Measurements from ENCODE around the gene CEBPG. TPM values are rescaled to one million over a fixed set of nuclear protein-coding genes. Genes with fewer than 3 reads are reported as not detected.

The CEBPG gene
- total RNA-seq, 1 experiment from 2014 or later = 41.5 TPM

DNA sequence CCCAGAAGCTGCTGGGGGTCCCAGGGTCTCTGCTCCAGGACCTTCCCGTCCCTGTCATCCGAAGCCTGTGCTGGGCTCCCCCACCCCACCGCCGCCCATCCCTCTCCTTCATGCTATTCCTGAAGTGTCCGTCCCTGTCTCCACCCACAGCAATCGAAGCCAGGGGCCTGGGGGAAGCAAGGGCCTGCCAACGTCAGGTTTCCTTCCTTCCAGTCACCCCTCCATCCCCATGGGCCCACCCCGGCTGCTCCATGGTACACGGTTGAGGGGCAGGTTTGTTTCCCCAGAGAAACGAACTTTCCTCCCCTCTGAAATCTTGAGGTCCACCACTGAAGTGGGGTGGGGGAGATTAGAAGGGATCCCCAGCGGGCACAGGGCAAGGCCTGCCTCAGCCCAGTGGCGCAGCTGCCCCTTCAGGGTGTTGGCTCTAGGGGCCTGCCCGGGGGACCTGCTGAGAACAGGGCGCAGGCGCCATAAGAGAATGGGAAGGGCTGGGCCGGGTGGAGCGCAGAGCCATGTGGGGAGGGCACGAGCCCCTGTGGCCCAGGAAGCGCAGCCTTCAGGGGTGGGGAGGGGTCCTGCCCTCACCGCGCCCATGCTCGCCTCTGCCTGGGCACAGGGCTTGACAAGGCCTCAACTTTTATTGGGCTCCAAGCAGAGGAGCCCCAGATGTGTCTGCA lies 16.1 kb downstream of the CEBPG start:
- ATAC-seq = no peak

DNA sequence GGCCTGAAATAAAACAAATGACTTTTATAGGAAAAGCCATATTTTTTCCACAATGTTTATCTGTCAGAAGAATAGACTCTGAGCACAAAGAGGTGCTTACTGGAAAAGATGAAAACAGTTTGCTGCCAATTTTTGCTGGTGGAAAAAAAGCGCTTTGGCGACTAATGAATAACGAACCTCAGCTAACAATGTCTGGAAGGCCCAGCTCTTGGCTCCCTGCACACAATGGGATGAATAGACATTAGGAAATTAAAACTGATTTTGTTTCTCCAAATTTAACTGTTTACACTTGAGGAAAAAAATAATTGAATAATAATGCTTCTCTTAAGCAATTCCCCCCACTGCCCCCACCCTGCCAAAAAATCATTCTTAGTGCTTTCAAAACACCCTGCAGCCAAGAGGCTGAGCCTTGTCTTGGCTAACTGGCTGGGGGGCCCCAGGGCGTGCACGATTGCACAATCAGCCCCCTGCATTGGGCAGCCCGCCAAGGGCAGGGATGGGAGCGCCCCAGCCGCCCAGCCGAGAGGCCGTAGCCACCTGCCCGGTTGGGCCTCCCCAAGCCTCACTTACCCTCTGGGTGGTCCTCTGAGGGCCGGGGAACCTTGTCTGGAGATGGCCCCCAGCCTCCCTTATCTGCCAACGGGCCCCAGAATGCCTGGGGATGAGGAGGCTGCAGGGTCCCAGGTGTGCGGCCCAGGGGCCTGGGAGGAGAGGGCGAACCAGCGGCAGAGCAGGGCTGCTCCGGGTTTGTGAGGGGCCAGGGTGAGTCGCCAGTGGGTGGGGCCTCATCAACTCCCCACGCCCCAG lies 16.8 kb downstream of the CEBPG start:
- ATAC-seq (no peak), DNase-seq (ENCODE audit: low read depth, low spot score) (no peak)
- ChIA-PET CTCF (interaction anchor here (0.7 kb wide), 1 partner anchor 149 kb away, joined by 4 read pairs; no protein-coding TSS in a partner anchor), POLR2A (no interaction called here)
- BruUV-seq (replicated peaks) = no TSS peak
- in situ Hi-C loops (cut with HindIII; ENCODE audit: low pct_unique_long_range_greater_than_20kb, low sequenced_read_pairs) (no loop called here), intact Hi-C loops (cut with micrococcal nuclease; ENCODE audit: unreplicated experiment) (loop anchor here (5.0 kb wide), 1 partner anchor 153 kb away; no protein-coding TSS in a partner anchor)
- Histone ChIP-seq H3K27ac (ENCODE audit: low read length) (no peak overlapping the region), H3K27me3 (ENCODE audit: control insufficient read depth, insufficient read depth, low read length) (no peaks in the 10 kb centered on the region), H3K4me1 (ENCODE audit: control insufficient read depth, insufficient read depth, low read length) (peaks cover 37% of the 10 kb centered on the region), H3K9me3 (ENCODE audit: control insufficient read depth, insufficient read depth, low read depth, low read length) (no peaks in the 10 kb centered on the region), H3K4me3 (ENCODE audit: low read depth in 2 of 2, low read length in 2 of 2) (no peak overlapping the region), H3K36me3 (ENCODE audit: control insufficient read depth, insufficient read depth, low read length) (no peaks in the 10 kb centered on the region)
- no peak for TF ChIP-seq TCF7L2 (IDR thresholded peaks at IDR 0.05; ENCODE audit: low read depth, low read length)
- TF ChIP-seq POLR2AphosphoS5 (IDR thresholded peaks at IDR 0.05; ENCODE audit: low read depth, low read length) = no peak

More for the DNA sequence above, 16.1 kb downstream of the CEBPG start:
- TF ChIP-seq SIN3A (IDR thresholded peaks at IDR 0.05; ENCODE audit: borderline replicate concordance, insufficient read depth, low read depth, low read length) (no peak), POLR2AphosphoS5 (IDR thresholded peaks at IDR 0.05; ENCODE audit: low read depth, low read length) (no peak), TCF7L2 (IDR thresholded peaks at IDR 0.05; ENCODE audit: low read depth, low read length) (no peak)
- TF ChIP-seq, protein P1, sequence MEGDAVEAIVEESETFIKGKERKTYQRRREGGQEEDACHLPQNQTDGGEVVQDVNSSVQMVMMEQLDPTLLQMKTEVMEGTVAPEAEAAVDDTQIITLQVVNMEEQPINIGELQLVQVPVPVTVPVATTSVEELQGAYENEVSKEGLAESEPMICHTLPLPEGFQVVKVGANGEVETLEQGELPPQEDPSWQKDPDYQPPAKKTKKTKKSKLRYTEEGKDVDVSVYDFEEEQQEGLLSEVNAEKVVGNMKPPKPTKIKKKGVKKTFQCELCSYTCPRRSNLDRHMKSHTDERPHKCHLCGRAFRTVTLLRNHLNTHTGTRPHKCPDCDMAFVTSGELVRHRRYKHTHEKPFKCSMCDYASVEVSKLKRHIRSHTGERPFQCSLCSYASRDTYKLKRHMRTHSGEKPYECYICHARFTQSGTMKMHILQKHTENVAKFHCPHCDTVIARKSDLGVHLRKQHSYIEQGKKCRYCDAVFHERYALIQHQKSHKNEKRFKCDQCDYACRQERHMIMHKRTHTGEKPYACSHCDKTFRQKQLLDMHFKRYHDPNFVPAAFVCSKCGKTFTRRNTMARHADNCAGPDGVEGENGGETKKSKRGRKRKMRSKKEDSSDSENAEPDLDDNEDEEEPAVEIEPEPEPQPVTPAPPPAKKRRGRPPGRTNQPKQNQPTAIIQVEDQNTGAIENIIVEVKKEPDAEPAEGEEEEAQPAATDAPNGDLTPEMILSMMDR (IDR thresholded peaks at IDR 0.05) = no peak
- no peak for DNase-seq (ENCODE audit: low read depth, low spot score)
- peaks cover 31% of the 10 kb centered on the region for H3K4me1 ChIP-seq (ENCODE audit: control insufficient read depth, insufficient read depth, low read length)
- BruUV-seq (replicated peaks) = no TSS peak
- H3K27ac ChIP-seq (ENCODE audit: low read length) = no peak overlapping the region
- in situ Hi-C loops (cut with HindIII; ENCODE audit: low pct_unique_long_range_greater_than_20kb, low sequenced_read_pairs) = no loop called here
- CTCF ChIA-PET = no interaction called here
- no peaks in the 10 kb centered on the region for H3K9me3 ChIP-seq (ENCODE audit: control insufficient read depth, insufficient read depth, low read depth, low read length)
- POLR2A ChIA-PET = no interaction called here
- intact Hi-C loops (cut with micrococcal nuclease; ENCODE audit: unreplicated experiment) = loop anchor here (5.0 kb wide), 1 partner anchor 152 kb away; no protein-coding TSS in a partner anchor
- H3K27me3 ChIP-seq (ENCODE audit: control insufficient read depth, insufficient read depth, low read length) = no peaks in the 10 kb centered on the region
- no peaks in the 10 kb centered on the region for H3K36me3 ChIP-seq (ENCODE audit: control insufficient read depth, insufficient read depth, low read length)
- H3K4me3 ChIP-seq (ENCODE audit: low read depth in 2 of 2, low read length in 2 of 2) = no peak overlapping the region

DNA sequence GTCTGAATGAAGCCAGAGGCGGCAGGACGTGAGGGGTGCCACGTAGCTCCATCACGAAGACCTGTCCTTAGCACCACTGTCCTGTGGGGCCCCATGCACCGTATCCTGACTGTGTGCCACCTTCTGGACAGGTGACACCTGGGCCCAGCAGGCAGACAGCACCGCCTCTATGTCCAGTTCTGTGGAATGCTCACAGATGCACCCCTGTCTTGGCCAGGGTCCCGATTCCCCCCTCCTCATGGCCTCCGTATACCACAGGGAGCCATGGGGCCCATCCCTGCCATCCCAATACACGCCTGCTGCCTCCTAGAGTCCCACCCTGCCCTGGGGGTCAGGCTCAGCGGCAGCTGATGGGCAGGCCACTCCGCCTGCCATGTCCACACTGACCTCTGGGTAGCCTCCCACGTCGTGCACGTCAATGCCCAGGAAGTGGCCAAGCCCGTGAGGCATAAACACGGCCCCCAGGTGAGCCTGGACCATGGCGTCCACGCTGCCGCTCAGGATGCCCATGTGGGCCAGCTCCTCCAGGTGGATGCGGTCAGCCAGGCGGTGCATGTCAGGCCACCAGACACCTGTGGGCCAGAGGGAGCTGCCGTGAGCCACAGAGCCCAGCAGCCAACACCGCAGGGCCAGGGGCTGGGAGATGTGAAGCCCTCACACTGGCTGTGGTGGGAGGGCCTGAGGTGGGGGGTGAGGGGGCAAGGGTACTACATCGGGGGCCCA lies 17.6 kb downstream of the CEBPG start:
- POLR2A ChIA-PET = interaction anchor here (0.5 kb wide), 1 partner anchor 49 kb away, joined by 3 read pairs; no protein-coding TSS in a partner anchor
- Histone ChIP-seq H3K9me3 (ENCODE audit: control insufficient read depth, insufficient read depth, low read depth, low read length) (no peaks in the 10 kb centered on the region), H3K4me3 (ENCODE audit: low read depth in 2 of 2, low read length in 2 of 2) (no peak overlapping the region), H3K36me3 (ENCODE audit: control insufficient read depth, insufficient read depth, low read length) (no peaks in the 10 kb centered on the region), H3K4me1 (ENCODE audit: control insufficient read depth, insufficient read depth, low read length) (peaks cover 45% of the 10 kb centered on the region), H3K27me3 (ENCODE audit: control insufficient read depth, insufficient read depth, low read length) (no peaks in the 10 kb centered on the region), H3K27ac (ENCODE audit: low read length) (no peak overlapping the region)
- DNase-seq (ENCODE audit: low read depth, low spot score) (no peak), ATAC-seq (no peak)
- intact Hi-C loops (cut with micrococcal nuclease; ENCODE audit: unreplicated experiment) (loop anchor here (5.0 kb wide), 1 partner anchor 154 kb away; no protein-coding TSS in a partner anchor), in situ Hi-C loops (cut with HindIII; ENCODE audit: low pct_unique_long_range_greater_than_20kb, low sequenced_read_pairs) (no loop called here)
- CTCF ChIA-PET = no interaction called here
- no TSS peak for BruUV-seq (replicated peaks)
- TF ChIP-seq POLR2AphosphoS5 (IDR thresholded peaks at IDR 0.05; ENCODE audit: low read depth, low read length) = peak; percentile 35; the same call in 1 of the 2 replicates
- TF ChIP-seq, protein P2, sequence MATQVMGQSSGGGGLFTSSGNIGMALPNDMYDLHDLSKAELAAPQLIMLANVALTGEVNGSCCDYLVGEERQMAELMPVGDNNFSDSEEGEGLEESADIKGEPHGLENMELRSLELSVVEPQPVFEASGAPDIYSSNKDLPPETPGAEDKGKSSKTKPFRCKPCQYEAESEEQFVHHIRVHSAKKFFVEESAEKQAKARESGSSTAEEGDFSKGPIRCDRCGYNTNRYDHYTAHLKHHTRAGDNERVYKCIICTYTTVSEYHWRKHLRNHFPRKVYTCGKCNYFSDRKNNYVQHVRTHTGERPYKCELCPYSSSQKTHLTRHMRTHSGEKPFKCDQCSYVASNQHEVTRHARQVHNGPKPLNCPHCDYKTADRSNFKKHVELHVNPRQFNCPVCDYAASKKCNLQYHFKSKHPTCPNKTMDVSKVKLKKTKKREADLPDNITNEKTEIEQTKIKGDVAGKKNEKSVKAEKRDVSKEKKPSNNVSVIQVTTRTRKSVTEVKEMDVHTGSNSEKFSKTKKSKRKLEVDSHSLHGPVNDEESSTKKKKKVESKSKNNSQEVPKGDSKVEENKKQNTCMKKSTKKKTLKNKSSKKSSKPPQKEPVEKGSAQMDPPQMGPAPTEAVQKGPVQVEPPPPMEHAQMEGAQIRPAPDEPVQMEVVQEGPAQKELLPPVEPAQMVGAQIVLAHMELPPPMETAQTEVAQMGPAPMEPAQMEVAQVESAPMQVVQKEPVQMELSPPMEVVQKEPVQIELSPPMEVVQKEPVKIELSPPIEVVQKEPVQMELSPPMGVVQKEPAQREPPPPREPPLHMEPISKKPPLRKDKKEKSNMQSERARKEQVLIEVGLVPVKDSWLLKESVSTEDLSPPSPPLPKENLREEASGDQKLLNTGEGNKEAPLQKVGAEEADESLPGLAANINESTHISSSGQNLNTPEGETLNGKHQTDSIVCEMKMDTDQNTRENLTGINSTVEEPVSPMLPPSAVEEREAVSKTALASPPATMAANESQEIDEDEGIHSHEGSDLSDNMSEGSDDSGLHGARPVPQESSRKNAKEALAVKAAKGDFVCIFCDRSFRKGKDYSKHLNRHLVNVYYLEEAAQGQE (IDR thresholded peaks at IDR 0.05; ENCODE audit: insufficient read depth in 1 of 2, low read depth in 2 of 2, low read length in 1 of 2) = no peak

Measured in Panc1 (cell line).